Gastroesophageal sphincter (tissue), 4 donors: Measurements from ENCODE around the gene FAM204A. TPM values are rescaled to one million over a fixed set of nuclear protein-coding genes. Genes with fewer than 3 reads are reported as not detected.
A peak's percentile ranks its signal among the peaks of the same experiment; 100 is the strongest.

Experiments
- ATAC-seq: fragments of 150-250 bp; one replicate; pipeline ENCODE4 v1.9.1; 2016; ENCODE audit warnings: mild to moderate bottlenecking, moderate library complexity
- H3K27ac ChIP-seq, 4 donors: fragments of 200-600 bp; sonication (generic) in 3 of 4; 1 replicate in 3 of 4; 2 replicates in 1 of 4; pipeline ENCODE4 v1.5.1; 2016 to 2019
- H3K27me3 ChIP-seq: fragments of 200-600 bp; sonication (generic); one replicate; pipeline ENCODE4 v1.5.1; 2019
- H3K36me3 ChIP-seq, 2 donors: fragments of 200-600 bp; sonication (generic); one replicate each; pipeline ENCODE4 v1.5.1; 2019; ENCODE audit warnings: control low read depth in 1 of 2
- H3K4me1 ChIP-seq, 3 donors: fragments of 200-600 bp; sonication (generic); 1 replicate in 2 of 3; 2 replicates in 1 of 3; pipeline ENCODE4 v1.5.1; 2016 to 2019; ENCODE audit warnings: control low read depth in 2 of 3
- H3K4me3 ChIP-seq, 2 donors: fragments of 200-600 bp; sonication (generic); one replicate each; pipeline ENCODE4 v1.5.1; 2019; ENCODE audit warnings: mild to moderate bottlenecking in 1 of 2, moderate library complexity in 1 of 2
- H3K9me3 ChIP-seq, 3 donors: fragments of 200-600 bp; sonication (generic); one replicate each; pipeline ENCODE4 v1.5.1; 2017 to 2019; ENCODE audit warnings: control low read depth in 2 of 3
- EP300 ChIP-seq: sonication (generic); formaldehyde crosslinking; IDR thresholded peaks from one replicate; pipeline ENCODE4 v1.6.1; 2017; ENCODE audit warnings: antibody characterized with exemption, mild to moderate bottlenecking
- POLR2A ChIP-seq, 2 donors: fragments of 450-650 bp; IDR thresholded peaks; one replicate each; pipeline ENCODE4 v1.6.1; 2017; ENCODE audit warnings: antibody characterized with exemption in 2 of 2, mild to moderate bottlenecking in 2 of 2, moderate library complexity in 1 of 2
- POLR2AphosphoS5 ChIP-seq: sonication (generic); formaldehyde crosslinking; IDR thresholded peaks from one replicate; pipeline ENCODE4 v1.6.1; 2017; ENCODE audit warnings: antibody characterized with exemption
- WGBS, 2 donors: methylation state at CpG; one replicate each; pipeline ENCODE4 v1.1.5; 2018; ENCODE audit warnings: low coverage in 1 of 2; 5-methylcytosine and 5-hydroxymethylcytosine counted together
- total RNA-seq, 4 donors: library from RNA; depleted of rRNA; stranded (reverse); fragments of >200 nt; gene quantifications; one replicate each; pipeline ENCODE4 v1.1.0, GENCODE V29; 2016
- TF ChIP-seq, protein P1 (sequence below), 4 experiments: fragments of 200-600 bp in 2 of 4; fragments of 450-650 bp in 2 of 4; sonication (generic) in 1 of 4; IDR thresholded peaks; one replicate each; pipeline ENCODE4 v1.5.1; 2017 to 2019; ENCODE audit warnings: antibody characterized with exemption in 4 of 4, mild to moderate bottlenecking in 2 of 4, moderate library complexity in 2 of 4

The FAM204A gene
- total RNA-seq, 4 donors from 2014 or later: 76.1 to 113 (median 97.9) TPM

DNA sequence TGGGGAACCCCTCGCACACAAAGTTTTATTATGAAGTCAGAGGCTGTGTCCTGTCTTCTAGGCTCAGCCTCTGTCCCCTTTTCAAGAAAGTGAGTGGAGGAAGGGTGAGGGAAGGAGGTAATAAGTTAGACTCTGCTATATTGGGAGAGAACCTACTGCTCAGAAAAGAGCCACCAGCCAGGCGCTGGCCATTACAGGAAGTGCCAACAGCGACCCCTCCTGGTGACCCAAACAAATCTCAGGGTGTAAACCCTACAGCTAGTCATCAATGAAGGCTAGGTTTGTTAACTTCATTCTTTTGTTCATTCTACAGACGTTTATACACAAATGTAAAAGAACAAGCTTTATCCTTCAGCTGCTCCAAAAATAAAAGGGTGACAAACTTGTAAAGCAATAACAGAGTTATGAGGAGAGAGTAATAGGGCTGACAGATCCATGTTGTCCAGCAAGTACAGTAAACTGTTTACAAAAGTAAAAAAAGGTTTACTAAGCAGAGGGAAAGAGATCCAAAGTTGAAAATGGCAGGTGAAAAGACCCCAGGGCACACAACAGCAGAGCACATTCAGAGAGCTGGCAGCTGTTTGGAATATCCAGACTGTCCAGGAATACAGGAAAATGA is 82.7 kb downstream of the FAM204A start:
- TF ChIP-seq POLR2A (IDR thresholded peaks at IDR 0.05) (no peak), POLR2AphosphoS5 (no peak)
- TF ChIP-seq, protein P1, sequence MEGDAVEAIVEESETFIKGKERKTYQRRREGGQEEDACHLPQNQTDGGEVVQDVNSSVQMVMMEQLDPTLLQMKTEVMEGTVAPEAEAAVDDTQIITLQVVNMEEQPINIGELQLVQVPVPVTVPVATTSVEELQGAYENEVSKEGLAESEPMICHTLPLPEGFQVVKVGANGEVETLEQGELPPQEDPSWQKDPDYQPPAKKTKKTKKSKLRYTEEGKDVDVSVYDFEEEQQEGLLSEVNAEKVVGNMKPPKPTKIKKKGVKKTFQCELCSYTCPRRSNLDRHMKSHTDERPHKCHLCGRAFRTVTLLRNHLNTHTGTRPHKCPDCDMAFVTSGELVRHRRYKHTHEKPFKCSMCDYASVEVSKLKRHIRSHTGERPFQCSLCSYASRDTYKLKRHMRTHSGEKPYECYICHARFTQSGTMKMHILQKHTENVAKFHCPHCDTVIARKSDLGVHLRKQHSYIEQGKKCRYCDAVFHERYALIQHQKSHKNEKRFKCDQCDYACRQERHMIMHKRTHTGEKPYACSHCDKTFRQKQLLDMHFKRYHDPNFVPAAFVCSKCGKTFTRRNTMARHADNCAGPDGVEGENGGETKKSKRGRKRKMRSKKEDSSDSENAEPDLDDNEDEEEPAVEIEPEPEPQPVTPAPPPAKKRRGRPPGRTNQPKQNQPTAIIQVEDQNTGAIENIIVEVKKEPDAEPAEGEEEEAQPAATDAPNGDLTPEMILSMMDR (IDR thresholded peaks at IDR 0.05): peak in 2 of 4 experiments; percentile 14 to 54
- 0 to 19% methylated on average over 1 to 3 of the region's 4 CpGs for WGBS, 2 donors
- H3K36me3 ChIP-seq: no peaks in the 10 kb centered on the region
- H3K27me3 ChIP-seq: peaks cover 9% of the 10 kb centered on the region
- H3K4me1 ChIP-seq: no peaks in the 10 kb centered on the region
- no peak overlapping the region for H3K27ac ChIP-seq
- H3K4me3 ChIP-seq: no peak overlapping the region
- no peak for ATAC-seq
- no peaks in the 10 kb centered on the region for H3K9me3 ChIP-seq

- H3K27me3 ChIP-seq: peaks cover 18% of the 10 kb centered on the region
- no peaks in the 10 kb centered on the region for H3K4me1 ChIP-seq
- no peak for TF ChIP-seq POLR2AphosphoS5
- TF ChIP-seq EP300: no peak
- TF ChIP-seq, protein P1 (IDR thresholded peaks at IDR 0.05): no peak
- TF ChIP-seq POLR2A (IDR thresholded peaks at IDR 0.05): no peak
- H3K36me3 ChIP-seq: no peaks in the 10 kb centered on the region
- no peaks in the 10 kb centered on the region for H3K9me3 ChIP-seq
- 70 to 80% methylated on average over 3 of the region's 3 CpGs for WGBS, 2 donors
- ATAC-seq: no peak
- H3K27ac ChIP-seq: no peak overlapping the region
- H3K4me3 ChIP-seq: no peak overlapping the region
Measured at GRCh38 chr10:118258285-118258684, 83.8 kb downstream of the FAM204A start.

DNA sequence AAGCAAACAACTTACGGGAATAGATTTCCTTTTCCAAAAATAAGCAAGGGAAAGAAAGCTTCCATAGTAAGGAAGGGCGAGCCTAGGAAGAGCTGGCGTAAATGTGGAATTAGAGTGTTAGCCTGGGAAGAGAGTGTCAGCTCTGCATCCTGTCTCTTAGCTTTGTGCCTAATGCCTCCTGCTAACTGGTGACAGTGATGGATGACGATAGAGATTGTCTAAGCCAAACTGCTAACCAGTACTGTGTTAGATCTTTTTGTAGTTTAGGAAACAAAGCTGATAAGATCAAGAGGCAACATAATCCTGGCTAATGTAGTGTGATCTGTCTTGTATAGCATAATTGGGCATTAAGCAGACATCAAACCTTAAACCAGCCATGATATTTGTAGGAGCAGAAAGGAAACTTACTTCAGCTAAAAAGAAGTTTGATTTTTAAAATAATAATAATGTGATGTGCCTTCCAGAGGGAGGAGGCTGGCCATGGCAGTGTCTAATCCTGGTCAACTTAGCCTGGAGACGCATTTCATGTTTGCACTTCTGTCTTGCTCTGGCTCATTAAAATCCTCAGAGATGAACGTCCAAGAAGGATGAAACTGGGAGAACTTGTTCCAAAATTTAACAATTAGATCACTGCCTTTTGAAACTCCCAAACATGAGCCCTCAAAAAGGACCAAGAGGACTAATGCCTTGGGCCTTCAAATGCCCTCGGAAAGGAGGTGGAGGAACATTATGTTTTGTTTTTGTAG is 85.1 kb downstream of the FAM204A start:
- no peak for TF ChIP-seq EP300
- no peak for TF ChIP-seq POLR2AphosphoS5
- TF ChIP-seq, protein P1 (IDR thresholded peaks at IDR 0.05): no peak
- TF ChIP-seq POLR2A (IDR thresholded peaks at IDR 0.05): no peak
- no peaks in the 10 kb centered on the region for H3K36me3 ChIP-seq
- H3K27ac ChIP-seq: no peak overlapping the region
- no peaks in the 10 kb centered on the region for H3K9me3 ChIP-seq
- H3K4me1 ChIP-seq: no peaks in the 10 kb centered on the region
- no peak overlapping the region for H3K4me3 ChIP-seq
- ATAC-seq: no peak
- H3K27me3 ChIP-seq: peaks cover 24% of the 10 kb centered on the region
- WGBS, 2 donors: 27 to 37% methylated on average over 6 to 7 of the region's 7 CpGs

- Histone ChIP-seq H3K9me3 (no peaks in the 10 kb centered on the region), H3K4me3 (no peak overlapping the region), H3K36me3 (no peaks in the 10 kb centered on the region), H3K4me1 (no peaks in the 10 kb centered on the region), H3K27ac (no peak overlapping the region), H3K27me3 (peaks cover 27% of the 10 kb centered on the region)
- no peak for ATAC-seq
- 58 to 86% methylated on average over 5 of the region's 5 CpGs for WGBS, 2 donors
- TF ChIP-seq, protein P1 (IDR thresholded peaks at IDR 0.05): no peak
- TF ChIP-seq POLR2AphosphoS5 (no peak), EP300 (no peak), POLR2A (IDR thresholded peaks at IDR 0.05) (no peak)
Measured at GRCh38 chr10:118256209-118256608, 85.9 kb downstream of the FAM204A start.

DNA sequence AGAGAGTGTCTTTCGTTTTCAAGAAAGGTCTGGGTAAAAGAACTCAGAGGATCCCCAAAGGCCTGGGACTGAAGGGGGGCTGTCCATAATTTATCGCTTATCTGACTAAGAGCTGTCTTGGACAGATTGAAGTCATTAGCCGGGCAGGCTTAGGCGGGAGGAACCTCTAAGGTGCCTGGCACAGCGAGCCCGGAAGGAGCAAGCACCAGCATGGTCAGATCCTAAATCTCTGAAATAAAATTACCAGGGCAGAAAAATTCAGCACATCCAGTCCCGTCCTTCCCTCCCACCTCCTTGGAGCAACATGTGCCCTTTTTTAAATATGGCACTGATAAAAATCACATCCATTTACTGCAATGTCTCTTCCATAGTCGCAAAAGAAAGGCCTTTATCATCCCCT is 86.8 kb downstream of the FAM204A start:
- no peaks in the 10 kb centered on the region for H3K4me1 ChIP-seq
- H3K9me3 ChIP-seq: no peaks in the 10 kb centered on the region
- peaks cover 31% of the 10 kb centered on the region for H3K27me3 ChIP-seq
- WGBS, 2 donors: 73 to 80% methylated on average over 8 of the region's 8 CpGs
- TF ChIP-seq POLR2A (IDR thresholded peaks at IDR 0.05): no peak
- no peak for TF ChIP-seq POLR2AphosphoS5
- TF ChIP-seq EP300: no peak
- TF ChIP-seq, protein P1 (IDR thresholded peaks at IDR 0.05): no peak
- no peak overlapping the region for H3K4me3 ChIP-seq
- H3K27ac ChIP-seq: no peak overlapping the region
- no peak for ATAC-seq
- H3K36me3 ChIP-seq: no peaks in the 10 kb centered on the region
